GM06990 (cell line): ENCODE data around the gene CDC37L1.

Experiments used
- DNase-seq: peaks from one replicate; pipeline ENCODE4 v3.0.0-alpha.2; 2011; ENCODE audit not compliant: insufficient read length; ENCODE audit errors: extremely low read depth
- H3K27me3 ChIP-seq: replicated peaks from 2 replicates; pipeline ENCODE4 v1.6.0; 2011; ENCODE audit warnings: low read length; ENCODE audit not compliant: control insufficient read depth, insufficient read depth
- H3K36me3 ChIP-seq: 2 replicates; pipeline ENCODE4 v1.5.1; 2011; ENCODE audit warnings: low read length; ENCODE audit not compliant: control insufficient read depth, insufficient read depth
- H3K4me3 ChIP-seq: replicated peaks from 2 replicates; pipeline ENCODE4 v1.5.1; 2011; ENCODE audit warnings: low read depth, mild to moderate bottlenecking, control low read depth, low read length
- CTCF ChIP-seq: IDR thresholded peaks from 2 replicates; pipeline ENCODE4 v1.5.1; 2011; ENCODE audit warnings: low read length, control low read depth, mild to moderate bottlenecking, inconsistent platforms; ENCODE audit not compliant: insufficient read depth, poor library complexity, severe bottlenecking

CDC37L1 gene

DNA sequence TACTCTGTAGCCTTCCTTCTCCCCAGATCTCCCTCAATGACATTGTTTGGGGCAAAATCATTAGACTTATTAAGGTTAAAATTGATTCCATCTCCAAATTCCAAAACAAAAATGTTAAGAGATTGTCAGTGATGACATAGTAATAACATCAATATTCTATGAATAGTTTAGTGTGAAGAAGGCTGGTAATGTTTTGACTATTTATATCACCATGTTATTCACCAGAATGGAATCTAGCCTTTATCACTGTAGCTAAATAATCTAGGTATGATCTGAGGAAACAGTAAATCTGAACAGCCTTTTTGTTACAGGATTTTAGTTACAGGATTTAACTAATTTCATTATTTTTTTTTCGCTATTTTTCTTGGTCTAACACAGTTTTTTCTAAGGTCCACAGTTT, 18.2 kb upstream of the CDC37L1 start:
- no peak overlapping the region for H3K4me3 ChIP-seq
- no peaks in the 10 kb centered on the region for H3K27me3 ChIP-seq
- no peak for TF ChIP-seq CTCF
- DNase-seq, result no peak
- H3K36me3 ChIP-seq, result no peaks in the 10 kb centered on the region

GRCh38 chr9:4661611-4662010, 17.8 kb upstream of the CDC37L1 start:
- Histone ChIP-seq H3K27me3 (no peaks in the 10 kb centered on the region), H3K4me3 (peak overlapping the region; percentile 82), H3K36me3 (no peaks in the 10 kb centered on the region)
- no peak for TF ChIP-seq CTCF
- DNase-seq, result no peak

GRCh38 chr9:4662108-4662988, 17.0 kb upstream of the CDC37L1 start, which contains the start of gene PLPP6:
TSS of gene PLPP6 (plus strand) at chr9:4662294. CDS start at chr9:4662376, 82 bp downstream.
- DNase-seq, result peak; percentile 81
- TF ChIP-seq CTCF, result peak; percentile 71
- no peaks in the 10 kb centered on the region for H3K27me3 ChIP-seq
- no peaks in the 10 kb centered on the region for H3K36me3 ChIP-seq
- H3K4me3 ChIP-seq, result peak within 1 kb of the TSS; percentile 82

DNA sequence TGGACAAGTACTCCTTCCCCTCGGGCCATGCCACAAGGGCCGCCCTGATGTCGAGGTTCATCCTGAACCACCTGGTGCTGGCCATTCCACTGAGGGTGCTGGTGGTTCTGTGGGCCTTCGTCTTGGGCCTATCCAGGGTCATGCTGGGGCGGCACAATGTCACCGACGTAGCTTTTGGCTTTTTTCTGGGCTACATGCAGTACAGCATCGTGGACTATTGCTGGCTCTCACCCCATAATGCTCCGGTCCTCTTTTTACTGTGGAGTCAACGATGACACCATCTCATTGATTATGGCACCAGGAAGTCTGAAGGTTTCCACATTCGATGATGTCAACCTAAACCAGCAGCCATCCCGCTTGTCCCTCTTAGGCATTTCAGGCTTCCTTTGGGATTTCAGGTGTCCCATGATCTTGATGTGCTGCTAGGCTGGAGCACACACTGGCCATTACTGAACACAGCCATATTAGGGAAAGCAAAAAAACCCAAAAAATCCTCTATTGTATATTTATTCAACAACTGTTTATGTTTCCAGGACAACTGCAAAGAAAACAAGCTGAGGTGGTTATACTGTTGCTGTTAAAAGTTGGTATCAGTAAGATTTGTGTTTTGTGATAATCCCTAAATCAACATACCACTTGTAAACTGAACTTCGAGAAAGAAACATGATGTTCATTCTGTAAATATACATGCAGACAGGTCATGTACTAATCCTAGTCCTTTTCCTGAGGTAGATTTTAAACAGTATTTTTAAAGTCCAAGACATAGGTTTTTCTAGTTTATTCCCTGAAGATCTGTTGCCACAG, 16.2 kb upstream of the CDC37L1 start:
- Histone ChIP-seq H3K4me3 (peak overlapping the region; percentile 82), H3K36me3 (no peaks in the 10 kb centered on the region), H3K27me3 (no peaks in the 10 kb centered on the region)
- TF ChIP-seq CTCF, result no peak
- no peak for DNase-seq

DNA sequence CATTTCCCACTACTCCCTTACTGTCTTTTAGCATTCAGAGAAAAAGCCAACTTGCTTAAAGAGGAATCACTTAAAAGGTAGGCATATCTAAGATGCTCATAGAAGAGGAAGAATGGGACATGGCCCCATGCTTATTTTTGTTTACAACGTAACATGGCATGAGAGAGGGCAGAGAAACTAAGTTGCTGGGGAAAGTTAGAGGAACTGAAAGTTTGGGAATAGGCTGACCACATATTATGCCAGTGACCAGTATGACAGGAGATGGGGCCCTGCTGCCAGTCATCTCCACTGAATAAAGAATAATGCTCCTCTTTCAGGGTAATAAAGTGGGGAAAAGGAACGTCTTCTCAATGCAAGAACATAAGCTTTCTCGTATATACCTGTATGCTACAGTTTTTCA, 15.4 kb upstream of the CDC37L1 start:
- Histone ChIP-seq H3K27me3 (no peaks in the 10 kb centered on the region), H3K36me3 (no peaks in the 10 kb centered on the region), H3K4me3 (no peak overlapping the region)
- no peak for TF ChIP-seq CTCF
- DNase-seq, result no peak
